Bladder microvascular endothelial cell (primary cell): ENCODE results near the gene KIAA1217. TPM values are rescaled to one million over a fixed set of nuclear protein-coding genes. Genes with fewer than 3 reads are reported as not detected.

Source experiments
- total RNA-seq: library from RNA; depleted of rRNA; stranded (reverse); fragments of >200 nt; gene quantifications from 2 replicates; pipeline ENCODE4 v1.2.3, GENCODE V29; 2014

KIAA1217 gene, protein sequence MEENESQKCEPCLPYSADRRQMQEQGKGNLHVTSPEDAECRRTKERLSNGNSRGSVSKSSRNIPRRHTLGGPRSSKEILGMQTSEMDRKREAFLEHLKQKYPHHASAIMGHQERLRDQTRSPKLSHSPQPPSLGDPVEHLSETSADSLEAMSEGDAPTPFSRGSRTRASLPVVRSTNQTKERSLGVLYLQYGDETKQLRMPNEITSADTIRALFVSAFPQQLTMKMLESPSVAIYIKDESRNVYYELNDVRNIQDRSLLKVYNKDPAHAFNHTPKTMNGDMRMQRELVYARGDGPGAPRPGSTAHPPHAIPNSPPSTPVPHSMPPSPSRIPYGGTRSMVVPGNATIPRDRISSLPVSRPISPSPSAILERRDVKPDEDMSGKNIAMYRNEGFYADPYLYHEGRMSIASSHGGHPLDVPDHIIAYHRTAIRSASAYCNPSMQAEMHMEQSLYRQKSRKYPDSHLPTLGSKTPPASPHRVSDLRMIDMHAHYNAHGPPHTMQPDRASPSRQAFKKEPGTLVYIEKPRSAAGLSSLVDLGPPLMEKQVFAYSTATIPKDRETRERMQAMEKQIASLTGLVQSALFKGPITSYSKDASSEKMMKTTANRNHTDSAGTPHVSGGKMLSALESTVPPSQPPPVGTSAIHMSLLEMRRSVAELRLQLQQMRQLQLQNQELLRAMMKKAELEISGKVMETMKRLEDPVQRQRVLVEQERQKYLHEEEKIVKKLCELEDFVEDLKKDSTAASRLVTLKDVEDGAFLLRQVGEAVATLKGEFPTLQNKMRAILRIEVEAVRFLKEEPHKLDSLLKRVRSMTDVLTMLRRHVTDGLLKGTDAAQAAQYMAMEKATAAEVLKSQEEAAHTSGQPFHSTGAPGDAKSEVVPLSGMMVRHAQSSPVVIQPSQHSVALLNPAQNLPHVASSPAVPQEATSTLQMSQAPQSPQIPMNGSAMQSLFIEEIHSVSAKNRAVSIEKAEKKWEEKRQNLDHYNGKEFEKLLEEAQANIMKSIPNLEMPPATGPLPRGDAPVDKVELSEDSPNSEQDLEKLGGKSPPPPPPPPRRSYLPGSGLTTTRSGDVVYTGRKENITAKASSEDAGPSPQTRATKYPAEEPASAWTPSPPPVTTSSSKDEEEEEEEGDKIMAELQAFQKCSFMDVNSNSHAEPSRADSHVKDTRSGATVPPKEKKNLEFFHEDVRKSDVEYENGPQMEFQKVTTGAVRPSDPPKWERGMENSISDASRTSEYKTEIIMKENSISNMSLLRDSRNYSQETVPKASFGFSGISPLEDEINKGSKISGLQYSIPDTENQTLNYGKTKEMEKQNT (N-terminal part only)
- total RNA-seq: 12.3 and 28.7 TPM in 2 replicates

DNA sequence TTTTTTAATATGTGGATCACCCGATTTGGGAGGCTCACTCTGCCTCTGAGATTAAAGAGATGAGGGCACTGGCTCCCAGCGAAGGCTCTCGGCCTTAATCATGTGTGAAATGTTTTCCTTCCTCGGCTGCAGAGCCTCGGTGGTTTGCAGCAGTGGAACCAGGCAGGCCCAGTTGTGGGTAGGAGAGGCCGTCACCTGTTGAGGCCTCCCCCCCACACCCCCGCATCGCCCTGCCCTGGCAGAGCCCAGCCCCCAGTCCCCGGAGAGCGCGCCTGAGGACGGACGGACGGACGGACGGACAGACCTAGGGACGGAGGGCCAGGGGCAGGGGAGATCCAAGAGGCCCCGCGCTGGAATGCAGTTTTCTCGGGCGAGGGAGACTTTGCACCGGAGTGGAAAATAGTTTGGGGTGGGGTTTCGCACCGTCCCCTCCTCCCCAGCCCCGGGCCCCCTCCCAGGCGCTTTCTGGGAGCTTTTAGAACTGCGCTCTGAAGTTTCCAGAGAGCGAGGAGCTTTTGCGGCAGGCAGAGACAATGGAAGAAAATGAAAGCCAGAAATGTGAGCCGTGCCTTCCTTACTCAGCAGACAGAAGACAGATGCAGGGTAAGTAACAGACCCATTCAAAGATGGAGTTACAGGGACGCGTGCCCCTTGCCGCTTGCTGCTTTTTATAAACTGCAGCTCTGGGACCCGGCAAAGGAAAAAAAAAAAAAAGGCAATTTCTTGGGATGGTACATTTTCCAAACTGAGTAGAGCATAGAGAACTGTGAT is at the start of gene KIAA1217:
Gene KIAA1217, plus strand, starts transcription at position 478 of the 771 bp plus-strand sequence. Its CDS starts 56 bp downstream, at position 534.

